CD4-positive, CD25-positive, alpha-beta regulatory T cell (primary cell): ENCODE results near the gene SLC25A13. TPM values are rescaled to one million over a fixed set of nuclear protein-coding genes. Genes with fewer than 3 reads are reported as not detected.

Experiments
- ATAC-seq, 2 donors: fragments of 150-1000 bp; cut with Tn5 transposase; one replicate each; pipeline ENCODE4 v1.10.0; 2021; ENCODE audit warnings: low read depth in 2 of 2, moderate number of reproducible peaks in 2 of 2, moderate library complexity in 1 of 2
- DNase-seq, 3 donors: peaks; one replicate each; pipeline versions ENCODE4 v3.0.0 to v3.0.0-alpha.2; 2012 to 2022; ENCODE audit warnings: mixed read lengths in 1 of 3
- H3K27ac ChIP-seq: one replicate; pipeline ENCODE4 v1.7.0; 2013; ENCODE audit warnings: mild to moderate bottlenecking, low read length; ENCODE audit not compliant: insufficient read depth, poor library complexity, severe bottlenecking
- H3K27me3 ChIP-seq: one replicate; pipeline ENCODE4 v1.7.0; 2013; ENCODE audit warnings: low read length; ENCODE audit not compliant: control insufficient read depth, insufficient read depth
- H3K36me3 ChIP-seq: one replicate; pipeline ENCODE4 v1.7.0; 2013; ENCODE audit warnings: mild to moderate bottlenecking, low read length, moderate library complexity; ENCODE audit not compliant: control insufficient read depth, insufficient read depth
- H3K4me1 ChIP-seq: 2 replicates; pipeline ENCODE4 v1.7.0; 2013; ENCODE audit warnings: mild to moderate bottlenecking, low read length; ENCODE audit not compliant: insufficient read depth, control insufficient read depth, poor library complexity, severe bottlenecking
- H3K4me3 ChIP-seq: one replicate; pipeline ENCODE4 v1.7.0; 2013; ENCODE audit warnings: low read depth, mild to moderate bottlenecking, low read length, moderate library complexity
- H3K9me3 ChIP-seq, 2 experiments: 1 replicate in 1 of 2; 2 replicates in 1 of 2; pipeline ENCODE4 v1.7.0; 2013; ENCODE audit warnings: low read length in 2 of 2, mild to moderate bottlenecking in 1 of 2, moderate library complexity in 1 of 2; ENCODE audit not compliant: control insufficient read depth in 2 of 2
- H3K27ac Mint-ChIP-seq, 3 donors: one replicate each; pipeline ENCODE4 v1.8.0; 2020 to 2022; ENCODE audit warnings: mild to moderate bottlenecking in 3 of 3, mixed read lengths in 3 of 3, moderate library complexity in 2 of 3
- H3K27me3 Mint-ChIP-seq: one replicate; pipeline ENCODE4 v1.8.0; 2022; ENCODE audit warnings: mild to moderate bottlenecking, mixed read lengths
- H3K36me3 Mint-ChIP-seq: one replicate; pipeline ENCODE4 v1.8.0; 2020; ENCODE audit warnings: mixed read lengths
- H3K4me1 Mint-ChIP-seq, 4 donors: one replicate each; pipeline ENCODE4 v1.8.0; 2020 to 2022; ENCODE audit warnings: mixed read lengths in 4 of 4, mild to moderate bottlenecking in 1 of 4
- H3K4me3 Mint-ChIP-seq, 4 donors: one replicate each; pipeline ENCODE4 v1.8.0; 2020 to 2022; ENCODE audit warnings: mild to moderate bottlenecking in 4 of 4, mixed read lengths in 4 of 4, moderate library complexity in 3 of 4
- H3K9me3 Mint-ChIP-seq, 7 donors: one replicate each; pipeline ENCODE4 v1.8.0; 2020 to 2022; ENCODE audit warnings: mixed read lengths in 7 of 7, mild to moderate bottlenecking in 3 of 7, moderate library complexity in 2 of 7
- polyA plus RNA-seq, 4 donors: library from polyadenylated mRNA; unstranded; fragments of 300-500 nt; fragmentation: Illumina TruSeq; gene quantifications; one replicate each; pipeline ENCODE4 v1.2.3, GENCODE V29; 2021
- total RNA-seq: library from RNA; stranded (reverse); gene quantifications from one replicate; pipeline ENCODE4 v1.2.3, GENCODE V29; 2022

The SLC25A13 gene
- total and polyA plus RNA-seq, 5 donors from 2014 or later, result 7.6 to 14.5 (median 8.7) TPM

DNA sequence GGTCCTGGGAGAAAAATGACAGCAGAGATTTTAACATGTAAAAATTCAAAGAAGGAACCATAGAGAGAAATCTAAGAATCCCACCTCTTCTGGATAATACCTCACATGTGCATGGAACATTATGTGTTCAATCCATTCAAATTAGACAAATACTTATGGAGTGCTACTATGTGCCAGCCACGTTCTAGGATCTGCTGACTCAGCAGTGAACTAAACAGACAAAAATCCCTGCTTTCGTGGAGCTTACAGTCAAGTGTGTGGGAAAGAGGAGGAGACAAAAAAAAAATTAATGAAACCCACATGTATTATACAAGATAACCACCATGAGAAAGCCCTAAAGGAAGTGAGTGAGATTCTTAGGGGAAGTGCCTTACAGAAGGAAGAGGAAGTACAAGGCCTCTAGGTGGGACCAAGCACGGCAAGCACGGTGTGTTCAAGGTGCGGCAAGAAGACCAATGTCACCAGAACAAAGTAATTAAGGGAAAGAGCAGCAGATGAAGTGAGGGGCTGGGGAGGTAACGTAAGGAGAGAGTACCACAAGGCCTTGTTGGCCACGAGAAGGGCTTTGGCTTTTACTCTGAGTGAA lies 71.0 kb downstream of the SLC25A13 start:
- H3K36me3 Mint-ChIP-seq, result peaks cover 8% of the 10 kb centered on the region
- ATAC-seq (no peak), DNase-seq (no peak)
- H3K27ac Mint-ChIP-seq, result peak overlapping the region in 1 of 3 donors; percentile 2
- Histone ChIP-seq H3K9me3 (no peaks in the 10 kb centered on the region), H3K27ac (no peak overlapping the region), H3K36me3 (no peaks in the 10 kb centered on the region), H3K27me3 (no peaks in the 10 kb centered on the region), H3K4me1 (no peaks in the 10 kb centered on the region), H3K4me3 (no peak overlapping the region)
- no peak overlapping the region for H3K4me3 Mint-ChIP-seq
- H3K27me3 Mint-ChIP-seq, result no peaks in the 10 kb centered on the region
- H3K9me3 Mint-ChIP-seq, result peaks cover 0 to 6% (median 2%) of the 10 kb centered on the region in 7 donors
- peaks cover 6 to 17% (median 12%) of the 10 kb centered on the region in 4 donors for H3K4me1 Mint-ChIP-seq

DNA sequence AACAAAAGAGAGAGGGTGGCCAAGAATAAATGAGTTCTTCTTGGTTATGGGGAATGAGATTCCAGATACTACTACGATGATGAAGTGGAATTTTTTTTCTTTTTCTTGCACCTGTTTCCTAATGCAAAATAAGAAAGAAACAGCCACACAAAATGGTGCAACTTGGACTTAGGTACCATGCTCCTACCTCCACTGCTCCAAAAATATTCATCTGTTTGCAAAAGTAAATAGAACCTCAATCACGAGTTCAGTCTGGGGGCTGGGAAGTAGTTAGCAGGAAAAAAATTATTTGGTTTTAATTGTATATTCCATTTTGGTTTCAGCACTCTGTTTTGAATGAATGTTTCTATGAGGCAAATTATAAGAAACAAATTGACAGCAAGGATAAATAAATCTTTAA lies 73.5 kb downstream of the SLC25A13 start:
- no peaks in the 10 kb centered on the region for H3K36me3 ChIP-seq
- ATAC-seq (no peak), DNase-seq (no peak)
- H3K27me3 ChIP-seq, result no peaks in the 10 kb centered on the region
- H3K27ac ChIP-seq, result no peak overlapping the region
- H3K4me1 Mint-ChIP-seq, result peaks cover 6 to 19% (median 12%) of the 10 kb centered on the region in 4 donors
- no peaks in the 10 kb centered on the region for H3K9me3 ChIP-seq
- no peak overlapping the region for H3K27ac Mint-ChIP-seq
- H3K4me3 Mint-ChIP-seq, result no peak overlapping the region
- H3K27me3 Mint-ChIP-seq, result no peaks in the 10 kb centered on the region
- peaks cover 0 to 6% (median 0%) of the 10 kb centered on the region in 7 donors for H3K9me3 Mint-ChIP-seq
- no peaks in the 10 kb centered on the region for H3K4me1 ChIP-seq
- peaks cover 12% of the 10 kb centered on the region for H3K36me3 Mint-ChIP-seq
- H3K4me3 ChIP-seq, result no peak overlapping the region

- Histone ChIP-seq H3K4me3 (no peak overlapping the region), H3K4me1 (no peaks in the 10 kb centered on the region), H3K27ac (no peak overlapping the region), H3K9me3 (no peaks in the 10 kb centered on the region), H3K27me3 (no peaks in the 10 kb centered on the region), H3K36me3 (no peaks in the 10 kb centered on the region)
- H3K27ac Mint-ChIP-seq, result no peak overlapping the region
- H3K36me3 Mint-ChIP-seq, result peaks cover 12% of the 10 kb centered on the region
- H3K4me3 Mint-ChIP-seq, result no peak overlapping the region
- DNase-seq, result no peak
- ATAC-seq, result no peak
- no peaks in the 10 kb centered on the region for H3K27me3 Mint-ChIP-seq
- H3K9me3 Mint-ChIP-seq, result peaks cover 0 to 2% (median 0%) of the 10 kb centered on the region in 7 donors
- H3K4me1 Mint-ChIP-seq, result peaks cover 3 to 29% (median 18%) of the 10 kb centered on the region in 4 donors
Measured at GRCh38 chr7:96246919-96247318, 75.0 kb downstream of the SLC25A13 start.

DNA sequence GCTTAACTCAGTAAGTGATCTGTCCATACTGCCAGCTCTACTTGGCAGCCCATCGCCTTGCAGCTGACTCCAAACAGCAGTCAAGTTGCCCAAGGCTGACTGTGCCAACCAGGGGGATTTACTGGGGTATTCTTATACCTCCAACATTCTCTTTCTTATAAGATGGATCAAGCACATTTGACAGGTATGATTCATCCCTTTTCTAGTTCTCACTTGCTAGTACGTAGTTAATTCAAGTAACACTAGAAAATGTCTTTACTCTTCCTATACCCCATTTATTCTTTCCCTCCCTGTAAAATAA lies 77.0 kb downstream of the SLC25A13 start:
- DNase-seq (no peak), ATAC-seq (no peak)
- H3K4me3 Mint-ChIP-seq, result no peak overlapping the region
- Histone ChIP-seq H3K4me3 (no peak overlapping the region), H3K27ac (no peak overlapping the region), H3K27me3 (no peaks in the 10 kb centered on the region), H3K36me3 (no peaks in the 10 kb centered on the region), H3K9me3 (no peaks in the 10 kb centered on the region), H3K4me1 (no peaks in the 10 kb centered on the region)
- peak overlapping the region in 1 of 3 donors; percentile 21 for H3K27ac Mint-ChIP-seq
- H3K27me3 Mint-ChIP-seq, result no peaks in the 10 kb centered on the region
- peaks cover 11% of the 10 kb centered on the region for H3K36me3 Mint-ChIP-seq
- peaks cover 0 to 1% (median 0%) of the 10 kb centered on the region in 7 donors for H3K9me3 Mint-ChIP-seq
- H3K4me1 Mint-ChIP-seq, result peaks cover 0 to 25% (median 15%) of the 10 kb centered on the region in 4 donors

- Mint-ChIP-seq H3K4me1 (peaks cover 0 to 25% (median 15%) of the 10 kb centered on the region in 4 donors), H3K27me3 (no peaks in the 10 kb centered on the region), H3K27ac (no peak overlapping the region), H3K4me3 (no peak overlapping the region), H3K9me3 (peaks cover 0 to 1% (median 0%) of the 10 kb centered on the region in 7 donors), H3K36me3 (peaks cover 10% of the 10 kb centered on the region)
- H3K27me3 ChIP-seq, result no peaks in the 10 kb centered on the region
- no peaks in the 10 kb centered on the region for H3K9me3 ChIP-seq
- DNase-seq (no peak), ATAC-seq (no peak)
- H3K36me3 ChIP-seq, result no peaks in the 10 kb centered on the region
- H3K4me3 ChIP-seq, result no peak overlapping the region
- no peak overlapping the region for H3K27ac ChIP-seq
- H3K4me1 ChIP-seq, result no peaks in the 10 kb centered on the region
Measured at GRCh38 chr7:96244244-96244991, 77.5 kb downstream of the SLC25A13 start.

- H3K9me3 ChIP-seq, result no peaks in the 10 kb centered on the region
- peak overlapping the region in 2 of 3 donors; percentile 40 to 67 for H3K27ac Mint-ChIP-seq
- no peak overlapping the region for H3K4me3 ChIP-seq
- H3K9me3 Mint-ChIP-seq, result peaks cover 0 to 1% (median 0%) of the 10 kb centered on the region in 7 donors
- H3K27me3 Mint-ChIP-seq, result no peaks in the 10 kb centered on the region
- H3K4me3 Mint-ChIP-seq, result no peak overlapping the region
- H3K36me3 ChIP-seq, result no peaks in the 10 kb centered on the region
- no peaks in the 10 kb centered on the region for H3K27me3 ChIP-seq
- H3K36me3 Mint-ChIP-seq, result peaks cover 8% of the 10 kb centered on the region
- ATAC-seq (no peak), DNase-seq (no peak)
- peaks cover 0 to 25% (median 16%) of the 10 kb centered on the region in 4 donors for H3K4me1 Mint-ChIP-seq
- no peaks in the 10 kb centered on the region for H3K4me1 ChIP-seq
- no peak overlapping the region for H3K27ac ChIP-seq
Measured at GRCh38 chr7:96243241-96243640, 78.7 kb downstream of the SLC25A13 start.

DNA sequence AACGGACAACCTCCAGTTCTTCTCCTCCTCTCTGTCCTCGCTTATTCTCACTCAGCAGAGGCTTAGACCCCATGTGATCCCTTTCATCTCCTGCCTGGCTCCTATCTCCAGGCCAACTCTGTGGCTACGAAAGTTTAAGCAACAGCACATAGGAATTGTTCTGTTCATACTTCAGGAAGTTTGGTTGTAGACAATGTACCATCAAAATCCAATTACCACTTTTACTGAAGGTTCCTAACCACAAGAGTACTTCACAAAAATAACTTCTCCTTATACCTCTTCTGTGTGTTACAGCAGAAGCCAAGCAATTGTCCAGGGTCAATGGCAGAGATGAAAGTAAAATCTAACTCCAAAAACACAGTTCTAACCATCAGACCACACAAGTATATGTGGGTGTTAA lies 80.0 kb downstream of the SLC25A13 start:
- H3K27ac ChIP-seq, result no peak overlapping the region
- no peak overlapping the region for H3K27ac Mint-ChIP-seq
- ATAC-seq, result no peak

More for the DNA sequence above, 80.0 kb downstream of the SLC25A13 start:
- Mint-ChIP-seq H3K4me3 (no peak overlapping the region), H3K9me3 (peaks cover 0 to 1% (median 0%) of the 10 kb centered on the region in 7 donors), H3K36me3 (peaks cover 8% of the 10 kb centered on the region), H3K27me3 (no peaks in the 10 kb centered on the region), H3K4me1 (peaks cover 0 to 27% (median 17%) of the 10 kb centered on the region in 4 donors)
- Histone ChIP-seq H3K4me1 (no peaks in the 10 kb centered on the region), H3K9me3 (no peaks in the 10 kb centered on the region), H3K4me3 (no peak overlapping the region), H3K27me3 (no peaks in the 10 kb centered on the region), H3K36me3 (no peaks in the 10 kb centered on the region)
- no peak for DNase-seq
